DLD1 (cell line): Measurements from ENCODE around the gene ALKBH4.
"Not testable (repeated sequence)": the region's sequence is repeated elsewhere in the genome, so short reads cannot be mapped to it uniquely, and the experiment has no call there.

ENCODE experiments used
- in situ Hi-C: cut with HindIII; loops from 2 replicates; pipeline ENCODE4 v1.10.0; 2017; ENCODE audit warnings: low sequenced_read_pairs

Gene ALKBH4

GRCh38 chr7:102478314-102479208 lies 13.9 kb upstream of the ALKBH4 start, which contains the start of gene POLR2J:
Gene POLR2J, minus strand, starts transcription at chr7:102478922. Its CDS starts 62 bp downstream, at chr7:102478860.
- in situ Hi-C loops, result not testable (repeated sequence)

- in situ Hi-C loops, result not testable (repeated sequence)
Measured at GRCh38 chr7:102474736-102475435, 10.2 kb upstream of the ALKBH4 start.

- in situ Hi-C loops, result not testable (repeated sequence)
Measured at GRCh38 chr7:102474116-102474515, 9.5 kb upstream of the ALKBH4 start.

GRCh38 chr7:102473271-102473991 lies 8.8 kb upstream of the ALKBH4 start:
- in situ Hi-C loops, result no loop called here

DNA sequence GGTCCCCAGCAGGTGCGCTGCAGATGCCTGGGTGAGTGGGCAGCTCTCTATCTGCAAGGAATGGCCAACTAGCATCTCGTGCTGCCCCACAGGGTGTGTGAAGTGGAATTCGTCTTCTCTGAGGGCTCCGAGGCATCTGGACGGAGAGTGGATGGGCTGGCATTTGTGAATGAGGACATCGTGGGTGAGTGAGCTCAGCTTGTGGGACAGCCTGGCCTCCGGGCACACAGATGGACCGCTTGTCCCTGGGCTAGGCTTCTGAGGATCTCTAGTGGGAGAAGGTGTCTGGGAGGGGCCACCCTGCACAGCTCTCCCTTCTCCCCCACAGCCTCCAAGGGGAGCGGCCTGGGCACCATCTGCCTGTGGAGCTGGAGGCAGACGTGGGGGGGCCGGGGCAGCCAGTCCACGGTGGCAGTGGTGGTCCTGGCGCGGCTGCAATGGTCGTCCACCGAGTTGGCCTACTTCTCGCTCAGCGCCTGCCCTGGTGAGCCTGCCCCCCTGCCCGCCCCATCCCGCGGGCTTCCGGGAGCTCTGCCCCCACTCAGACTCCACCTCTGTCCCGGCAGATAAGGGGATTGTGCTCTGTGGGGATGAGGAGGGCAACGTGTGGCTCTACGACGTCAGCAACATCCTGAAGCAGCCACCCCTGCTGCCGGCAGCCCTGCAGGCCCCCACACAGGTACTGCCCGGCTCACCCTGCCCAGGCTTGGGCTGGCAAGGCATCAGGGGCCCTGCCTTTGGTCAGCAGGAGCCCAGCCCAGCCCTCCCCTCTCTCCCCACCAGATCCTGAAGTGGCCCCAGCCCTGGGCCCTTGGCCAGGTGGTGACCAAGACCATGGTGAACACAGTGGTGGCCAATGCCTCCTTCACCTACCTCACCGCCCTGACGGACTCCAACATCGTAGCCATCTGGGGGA lies 7.7 kb upstream of the ALKBH4 start:
- in situ Hi-C loops, result no loop called here

DNA sequence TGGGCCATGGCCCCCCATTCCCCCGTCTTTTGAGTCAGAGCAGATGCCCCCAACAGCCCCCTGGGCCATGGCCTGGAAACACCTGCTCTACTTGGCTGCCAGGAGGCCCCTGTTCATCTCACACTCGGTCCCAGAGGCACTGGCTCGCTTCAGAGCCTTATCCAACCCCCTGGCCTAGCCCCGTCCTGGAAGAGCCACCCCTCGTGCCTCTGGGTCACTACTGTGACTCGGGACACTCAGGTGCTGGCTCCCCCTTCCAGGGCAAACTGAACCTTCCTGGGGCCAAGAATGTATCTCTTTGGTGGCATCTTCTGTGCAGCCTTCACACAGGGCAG lies 7.1 kb upstream of the ALKBH4 start:
- in situ Hi-C loops, result no loop called here

GRCh38 chr7:102469972-102470825 lies 5.5 kb upstream of the ALKBH4 start:
- in situ Hi-C loops, result no loop called here

GRCh38 chr7:102469351-102469971 lies 4.8 kb upstream of the ALKBH4 start:
- in situ Hi-C loops, result no loop called here

- in situ Hi-C loops, result no loop called here
Measured at GRCh38 chr7:102468478-102469350, 4.1 kb upstream of the ALKBH4 start.

DNA sequence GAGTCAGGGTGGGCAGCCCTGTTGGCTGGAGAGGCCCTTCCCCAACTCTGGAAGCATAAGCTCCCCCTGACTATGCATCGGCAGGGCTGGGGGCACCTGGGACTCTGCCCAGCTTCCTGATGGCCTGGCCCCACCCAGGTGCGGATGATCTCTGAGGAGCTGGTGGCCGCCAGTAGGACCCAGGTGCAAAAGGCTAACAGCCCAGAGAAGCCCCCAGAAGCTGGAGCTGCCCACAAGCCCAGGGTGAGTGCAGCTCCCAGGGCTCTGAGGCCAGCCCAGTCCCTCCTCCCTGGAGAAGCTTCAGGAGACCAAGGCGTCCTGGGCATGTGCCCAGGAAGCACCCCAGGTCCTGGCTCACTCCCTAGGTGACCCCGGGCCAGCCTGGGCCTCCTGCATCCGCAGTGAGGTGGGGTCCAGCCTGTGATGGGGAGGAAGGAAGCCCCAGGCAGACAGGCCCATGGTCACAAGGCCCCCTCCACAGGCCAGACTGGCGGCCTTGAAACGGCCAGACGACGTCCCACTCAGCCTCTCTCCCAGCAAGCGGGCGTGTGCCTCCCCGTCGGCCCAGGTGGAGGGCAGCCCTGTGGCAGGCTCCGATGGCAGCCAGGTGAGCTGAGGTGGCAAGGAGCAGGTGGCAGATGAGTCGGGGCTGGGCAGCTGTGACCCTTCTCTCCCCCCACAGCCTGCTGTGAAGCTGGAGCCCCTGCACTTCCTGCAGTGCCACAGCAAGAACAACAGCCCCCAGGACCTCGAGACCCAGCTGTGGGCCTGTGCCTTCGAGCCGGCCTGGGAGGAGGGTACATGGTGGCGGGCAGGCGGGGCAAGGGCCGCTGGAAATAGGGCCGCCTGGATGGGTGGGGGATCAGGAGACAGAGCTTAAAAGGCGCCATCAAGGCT lies 3.2 kb upstream of the ALKBH4 start:
- in situ Hi-C loops, result no loop called here

DNA sequence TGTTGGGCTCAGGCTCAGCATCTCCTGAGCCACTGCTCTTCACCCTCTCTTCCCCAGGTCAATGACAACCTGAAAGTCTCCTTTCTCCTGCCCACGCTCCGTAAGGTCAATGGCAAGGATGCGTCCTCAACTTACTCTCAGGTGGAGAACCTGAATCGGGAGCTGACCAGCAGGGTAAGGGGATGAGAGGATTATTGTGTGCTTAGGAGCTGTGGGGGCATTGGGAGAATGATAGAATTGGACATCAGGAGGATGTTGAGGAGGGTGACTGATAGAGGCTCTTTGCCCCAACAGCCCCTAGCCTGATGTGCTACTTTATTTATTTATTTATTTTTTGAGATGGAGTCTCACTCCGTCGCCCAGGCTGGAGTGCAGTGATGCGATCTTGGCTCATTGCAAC lies 1.4 kb upstream of the ALKBH4 start:
- in situ Hi-C loops, result no loop called here

DNA sequence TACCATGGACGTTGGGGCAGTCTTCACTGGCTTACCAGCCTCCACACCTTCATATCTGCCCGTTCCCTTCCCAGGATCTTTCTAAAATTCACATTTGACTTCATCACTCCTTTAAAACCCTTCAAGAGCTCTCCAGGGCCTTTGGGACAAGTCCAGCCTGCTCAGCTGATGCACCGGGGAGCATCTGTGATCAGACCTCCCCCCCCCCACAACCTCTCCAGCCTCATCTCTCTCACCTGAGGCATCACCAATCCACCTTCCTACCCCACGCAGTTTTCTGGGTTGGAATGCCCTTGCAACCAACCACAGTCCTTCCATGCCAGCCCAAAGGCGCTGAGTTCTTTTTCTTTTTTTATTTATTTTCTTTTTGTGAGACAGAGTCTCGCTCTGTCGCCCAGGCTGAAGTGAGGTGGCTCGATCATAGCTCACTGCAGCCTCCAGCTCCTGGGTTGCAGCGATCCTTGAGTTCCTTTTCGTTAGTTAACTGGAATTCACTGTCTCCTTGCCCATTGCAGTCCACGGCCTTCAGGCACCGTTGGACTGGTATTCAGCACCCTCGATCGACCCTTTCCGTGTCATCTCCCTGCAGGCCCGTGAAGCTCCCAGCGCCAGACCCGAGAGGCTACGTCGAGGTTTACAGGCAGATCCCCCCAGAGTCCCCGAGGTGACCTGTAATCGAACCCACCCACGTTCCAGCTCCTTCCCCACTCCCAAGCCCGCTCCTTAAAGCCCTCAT lies 654 bp downstream of the ALKBH4 start:
- in situ Hi-C loops, result no loop called here

DNA sequence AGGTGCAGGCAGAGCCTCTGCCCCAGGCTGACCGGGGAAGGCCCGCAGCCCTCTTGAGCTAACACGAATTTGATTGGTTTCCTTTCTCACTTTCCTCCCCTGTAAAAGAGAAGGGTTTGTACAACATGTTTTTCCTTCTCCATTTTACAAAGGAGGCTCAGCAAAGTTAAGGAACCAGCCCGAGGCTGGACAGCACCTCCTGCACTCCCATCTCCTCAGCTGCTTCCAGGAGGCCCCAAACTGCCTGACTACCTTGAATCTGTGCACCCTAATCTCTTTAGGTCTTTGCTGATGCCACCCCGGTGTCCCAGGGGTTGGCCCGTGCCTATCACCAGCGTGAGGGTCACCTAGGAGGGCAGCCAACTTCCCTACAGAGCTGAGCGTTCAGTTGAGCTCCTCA lies 4.2 kb downstream of the ALKBH4 start:
- in situ Hi-C loops, result no loop called here

DNA sequence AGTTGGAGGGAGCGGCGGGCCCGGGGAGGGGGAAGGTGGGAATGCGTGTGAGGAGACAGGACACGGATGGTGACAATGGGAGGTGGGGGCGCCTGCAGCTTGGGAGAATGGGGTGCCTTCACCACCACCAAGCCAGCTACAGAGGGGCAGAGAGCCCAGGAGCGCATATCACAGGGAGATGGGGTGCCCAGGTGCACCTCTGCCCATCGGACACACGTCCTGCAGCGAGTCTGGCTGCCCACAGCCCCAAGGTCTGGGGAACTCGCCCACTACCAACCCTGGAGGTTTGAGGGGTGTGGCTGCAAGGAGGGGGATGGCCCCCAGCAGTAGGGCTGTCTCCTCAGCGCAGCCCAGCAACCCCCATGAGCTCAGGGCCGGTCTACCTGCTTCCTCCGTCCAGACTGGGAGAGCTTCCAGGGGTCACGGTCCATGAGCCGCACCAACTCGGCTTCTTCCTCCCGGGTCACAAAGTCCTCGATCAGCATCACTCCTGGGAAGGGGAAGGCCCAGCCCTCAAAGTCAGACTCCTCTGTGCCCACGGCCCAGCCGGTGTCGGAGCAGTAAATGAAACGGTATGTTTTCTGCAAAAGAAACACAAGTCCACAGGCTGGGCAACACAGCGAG lies 5.3 kb downstream of the ALKBH4 start:
- in situ Hi-C loops, result no loop called here

- in situ Hi-C loops, result no loop called here
Measured at GRCh38 chr7:102457352-102457924, 7.2 kb downstream of the ALKBH4 start.

- in situ Hi-C loops, result no loop called here
Measured at GRCh38 chr7:102456327-102456726, 8.3 kb downstream of the ALKBH4 start.
